ENCODE measurements around the gene C5.
A peak's percentile ranks its signal among the peaks of the same experiment; 100 is the strongest.

Gene C5

DNA sequence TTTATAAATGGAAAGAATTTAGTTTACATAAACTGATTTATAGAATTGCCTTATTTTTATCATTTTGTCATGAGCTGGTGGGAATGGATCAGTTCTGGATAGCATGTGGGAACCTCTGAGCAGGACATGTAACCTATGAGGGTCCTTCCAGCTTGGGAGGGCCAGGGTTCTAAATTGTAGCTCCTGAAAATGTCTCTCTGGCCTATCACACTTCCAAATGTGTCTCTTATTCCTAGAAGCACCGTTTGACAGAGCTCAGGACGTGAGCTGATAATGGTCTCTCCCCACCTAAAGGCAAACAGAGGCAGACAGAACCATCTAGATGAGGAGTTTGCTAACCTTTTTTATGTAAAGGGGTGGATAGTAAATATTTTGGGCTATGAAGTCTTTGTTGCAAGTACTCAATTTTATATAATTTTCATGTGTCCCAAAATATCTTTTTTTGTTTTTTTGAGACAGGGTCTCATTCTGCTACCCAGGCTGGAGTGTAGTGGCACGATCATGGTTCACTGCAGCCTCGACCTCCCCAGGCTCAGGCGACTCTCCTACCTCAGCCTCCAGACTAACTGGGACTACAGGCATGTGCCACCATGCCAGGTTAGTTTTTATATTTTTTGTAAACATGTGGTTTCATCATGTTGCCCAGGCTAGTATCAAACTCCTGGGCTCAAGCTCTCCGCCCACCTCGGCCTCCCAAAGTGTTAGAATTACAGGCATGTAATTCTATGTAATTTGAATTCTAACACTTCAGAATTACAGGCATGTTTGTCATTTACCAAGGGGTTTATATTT lies 127.5 kb downstream of the C5 start:
- no peak overlapping the region for H3K4me2 ChIP-seq (ENCODE audit: low read depth, low read length, poor library complexity, severe bottlenecking)
- no peaks in the 10 kb centered on the region for H4K20me1 ChIP-seq (ENCODE audit: insufficient read depth, low read length, poor library complexity, severe bottlenecking)
- no peaks in the 10 kb centered on the region for H3K9me3 ChIP-seq (ENCODE audit: insufficient read depth, low read depth, low read length)
- TF ChIP-seq, protein P1, sequence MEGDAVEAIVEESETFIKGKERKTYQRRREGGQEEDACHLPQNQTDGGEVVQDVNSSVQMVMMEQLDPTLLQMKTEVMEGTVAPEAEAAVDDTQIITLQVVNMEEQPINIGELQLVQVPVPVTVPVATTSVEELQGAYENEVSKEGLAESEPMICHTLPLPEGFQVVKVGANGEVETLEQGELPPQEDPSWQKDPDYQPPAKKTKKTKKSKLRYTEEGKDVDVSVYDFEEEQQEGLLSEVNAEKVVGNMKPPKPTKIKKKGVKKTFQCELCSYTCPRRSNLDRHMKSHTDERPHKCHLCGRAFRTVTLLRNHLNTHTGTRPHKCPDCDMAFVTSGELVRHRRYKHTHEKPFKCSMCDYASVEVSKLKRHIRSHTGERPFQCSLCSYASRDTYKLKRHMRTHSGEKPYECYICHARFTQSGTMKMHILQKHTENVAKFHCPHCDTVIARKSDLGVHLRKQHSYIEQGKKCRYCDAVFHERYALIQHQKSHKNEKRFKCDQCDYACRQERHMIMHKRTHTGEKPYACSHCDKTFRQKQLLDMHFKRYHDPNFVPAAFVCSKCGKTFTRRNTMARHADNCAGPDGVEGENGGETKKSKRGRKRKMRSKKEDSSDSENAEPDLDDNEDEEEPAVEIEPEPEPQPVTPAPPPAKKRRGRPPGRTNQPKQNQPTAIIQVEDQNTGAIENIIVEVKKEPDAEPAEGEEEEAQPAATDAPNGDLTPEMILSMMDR (conservative IDR thresholded peaks at IDR 0.05; ENCODE audit: low read length), result no peak
- TF ChIP-seq EZH2phosphoT487 (IDR thresholded peaks at IDR 0.05; ENCODE audit: borderline replicate concordance), result no peak
- no peak overlapping the region for H3K9ac ChIP-seq (ENCODE audit: low read depth, low read length, poor library complexity, severe bottlenecking)
- H3K9me2 ChIP-seq (replicated peaks; ENCODE audit: low read depth, low read length), result no peaks in the 10 kb centered on the region
- no peaks in the 10 kb centered on the region for H3K36me3 ChIP-seq (ENCODE audit: insufficient read depth, low read length)
- H3K27me3 ChIP-seq (ENCODE audit: insufficient read depth, low read length, poor library complexity, severe bottlenecking), result no peaks in the 10 kb centered on the region
- H2AFZ ChIP-seq (ENCODE audit: low read length), result no peak overlapping the region
- no peak overlapping the region for H3K4me3 ChIP-seq (ENCODE audit: low read length, poor library complexity, severe bottlenecking)
- no peaks in the 10 kb centered on the region for H3F3A ChIP-seq (ENCODE audit: low read depth)
- no peaks in the 10 kb centered on the region; the same call in 1 of the 2 replicates for H3K79me2 ChIP-seq (ENCODE audit: insufficient read depth, low read length)
- peaks cover 58% of the 10 kb centered on the region for H3K4me1 ChIP-seq (ENCODE audit: insufficient read depth, low read length, poor library complexity, severe bottlenecking)

DNA sequence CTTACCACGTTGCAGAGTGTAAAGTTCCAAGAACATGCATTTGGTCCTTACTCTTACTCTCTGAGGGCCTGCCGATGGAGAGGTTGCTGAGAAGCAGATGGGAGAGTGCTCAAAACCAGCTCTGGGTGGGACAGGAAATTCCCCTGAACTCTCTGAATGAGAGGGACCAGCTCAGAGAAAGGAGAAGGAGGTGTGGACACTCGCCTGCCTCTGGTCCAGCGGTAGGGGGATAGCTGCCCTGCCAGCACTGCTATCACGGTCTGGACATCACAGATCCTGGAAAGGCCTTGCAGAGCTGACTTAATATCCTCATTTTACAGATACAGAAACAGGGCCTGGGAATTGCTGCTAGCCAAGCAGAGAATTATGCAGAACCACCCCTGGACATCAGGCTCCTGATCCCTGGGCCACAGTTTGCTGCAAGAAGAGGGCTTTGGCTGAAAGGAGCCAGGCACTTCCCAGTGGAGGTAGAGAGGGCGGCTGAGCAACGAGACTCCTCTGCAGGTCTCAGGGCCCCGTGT lies 128.4 kb downstream of the C5 start:
- Histone ChIP-seq H2AFZ (ENCODE audit: low read length) (no peak overlapping the region), H3K9ac (ENCODE audit: low read depth, low read length, poor library complexity, severe bottlenecking) (peak overlapping the region; percentile 7), H3K79me2 (ENCODE audit: insufficient read depth, low read length) (no peaks in the 10 kb centered on the region), H3K4me3 (ENCODE audit: low read length, poor library complexity, severe bottlenecking) (no peak overlapping the region), H3K27me3 (ENCODE audit: insufficient read depth, low read length, poor library complexity, severe bottlenecking) (no peaks in the 10 kb centered on the region), H3K9me2 (replicated peaks; ENCODE audit: low read depth, low read length) (no peaks in the 10 kb centered on the region), H3K36me3 (ENCODE audit: insufficient read depth, low read length) (no peaks in the 10 kb centered on the region), H3K9me3 (ENCODE audit: insufficient read depth, low read depth, low read length) (no peaks in the 10 kb centered on the region), H3F3A (ENCODE audit: low read depth) (no peaks in the 10 kb centered on the region), H3K4me1 (ENCODE audit: insufficient read depth, low read length, poor library complexity, severe bottlenecking) (peaks cover 52% of the 10 kb centered on the region), H3K4me2 (ENCODE audit: low read depth, low read length, poor library complexity, severe bottlenecking) (no peak overlapping the region), H4K20me1 (ENCODE audit: insufficient read depth, low read length, poor library complexity, severe bottlenecking) (no peaks in the 10 kb centered on the region)
- no peak for TF ChIP-seq EZH2phosphoT487 (IDR thresholded peaks at IDR 0.05; ENCODE audit: borderline replicate concordance)
- TF ChIP-seq, protein P1 (conservative IDR thresholded peaks at IDR 0.05; ENCODE audit: low read length), result no peak

DNA sequence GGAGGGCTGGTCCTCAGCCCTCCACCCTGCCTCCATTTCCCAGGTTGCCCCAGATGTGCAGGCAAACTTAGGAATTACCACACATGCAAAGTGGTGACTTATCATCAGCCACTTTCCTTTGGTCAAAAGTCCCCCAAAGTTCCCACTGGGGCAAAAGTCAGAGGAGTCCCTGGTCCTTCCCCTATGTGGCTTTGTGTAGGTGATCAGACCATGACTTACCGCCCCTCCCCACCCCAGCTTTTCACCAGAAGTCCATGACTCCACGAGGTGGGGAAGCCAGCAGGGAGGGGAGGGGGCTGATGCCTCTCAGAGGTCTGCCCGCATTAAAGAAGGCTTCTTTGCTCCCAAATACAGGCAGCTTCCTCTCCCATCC lies 129.3 kb downstream of the C5 start:
- Histone ChIP-seq H4K20me1 (ENCODE audit: insufficient read depth, low read length, poor library complexity, severe bottlenecking) (no peaks in the 10 kb centered on the region), H3F3A (ENCODE audit: low read depth) (no peaks in the 10 kb centered on the region), H3K4me1 (ENCODE audit: insufficient read depth, low read length, poor library complexity, severe bottlenecking) (peaks cover 52% of the 10 kb centered on the region), H3K9ac (ENCODE audit: low read depth, low read length, poor library complexity, severe bottlenecking) (peak overlapping the region; percentile 30), H3K4me2 (ENCODE audit: low read depth, low read length, poor library complexity, severe bottlenecking) (peak overlapping the region; percentile 30), H3K79me2 (ENCODE audit: insufficient read depth, low read length) (no peaks in the 10 kb centered on the region), H3K9me3 (ENCODE audit: insufficient read depth, low read depth, low read length) (no peaks in the 10 kb centered on the region), H3K9me2 (replicated peaks; ENCODE audit: low read depth, low read length) (no peaks in the 10 kb centered on the region), H3K36me3 (ENCODE audit: insufficient read depth, low read length) (no peaks in the 10 kb centered on the region), H3K27me3 (ENCODE audit: insufficient read depth, low read length, poor library complexity, severe bottlenecking) (no peaks in the 10 kb centered on the region), H3K4me3 (ENCODE audit: low read length, poor library complexity, severe bottlenecking) (no peak overlapping the region), H2AFZ (ENCODE audit: low read length) (no peak overlapping the region)
- TF ChIP-seq, protein P1 (conservative IDR thresholded peaks at IDR 0.05; ENCODE audit: low read length), result no peak
- TF ChIP-seq EZH2phosphoT487 (IDR thresholded peaks at IDR 0.05; ENCODE audit: borderline replicate concordance), result no peak

Data from Loucy (cell line).